Forelimb muscle (tissue), 1 donor: ENCODE data around the gene R3HDM4. TPM values are rescaled to one million over a fixed set of nuclear protein-coding genes. Genes with fewer than 3 reads are reported as not detected.

Source experiments
- DNase-seq: peaks from one replicate; pipeline ENCODE4 v3.0.0-alpha.2; 2013; ENCODE audit warnings: low read depth
- polyA plus RNA-seq: library from polyadenylated mRNA; unstranded; fragments of 120-200 nt; gene quantifications from one replicate; pipeline ENCODE4 v1.2.1, GENCODE V29; 2013; ENCODE audit not compliant: insufficient read length

R3HDM4 gene
- polyA plus RNA-seq, 1 donor, result 27.5 TPM

DNA sequence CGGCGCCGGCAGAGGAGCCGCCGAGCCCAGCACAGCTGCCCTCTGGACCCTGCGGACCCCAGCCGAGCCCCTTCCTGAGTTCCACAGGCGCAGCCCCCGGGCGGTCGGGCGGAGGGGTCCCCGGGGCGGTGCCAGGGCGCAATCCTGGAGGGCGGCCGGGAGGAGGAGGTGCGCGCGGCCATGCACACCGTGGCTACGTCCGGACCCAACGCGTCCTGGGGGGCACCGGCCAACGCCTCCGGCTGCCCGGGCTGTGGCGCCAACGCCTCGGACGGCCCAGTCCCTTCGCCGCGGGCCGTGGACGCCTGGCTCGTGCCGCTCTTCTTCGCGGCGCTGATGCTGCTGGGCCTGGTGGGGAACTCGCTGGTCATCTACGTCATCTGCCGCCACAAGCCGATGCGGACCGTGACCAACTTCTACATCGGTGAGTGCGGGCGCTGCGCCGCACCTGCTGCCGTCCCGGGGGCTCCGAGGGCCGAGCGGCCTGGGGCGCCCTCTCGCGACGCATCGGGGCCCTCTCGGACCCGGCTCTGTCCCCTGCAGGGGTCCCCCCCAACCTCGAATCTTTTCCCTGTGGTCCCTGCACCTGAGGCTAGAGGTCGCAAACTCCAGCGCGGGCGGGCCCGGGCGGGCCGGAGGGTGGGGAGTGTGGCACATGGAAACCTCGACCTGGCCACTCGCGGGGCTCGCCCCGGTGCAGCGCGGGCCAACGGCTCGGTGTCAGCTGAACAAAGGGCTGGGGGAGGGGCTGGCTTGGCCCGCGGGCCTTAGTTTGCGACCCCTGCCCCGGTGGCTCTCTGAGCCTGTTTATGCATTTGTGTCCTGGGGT is 4.5 kb upstream of the R3HDM4 start, which contains the start of gene KISS1R:
TSS of gene KISS1R (plus strand) at position 11 of the 829 bp plus-strand sequence. CDS start at position 181, 170 bp downstream.
- no peak for DNase-seq

DNA sequence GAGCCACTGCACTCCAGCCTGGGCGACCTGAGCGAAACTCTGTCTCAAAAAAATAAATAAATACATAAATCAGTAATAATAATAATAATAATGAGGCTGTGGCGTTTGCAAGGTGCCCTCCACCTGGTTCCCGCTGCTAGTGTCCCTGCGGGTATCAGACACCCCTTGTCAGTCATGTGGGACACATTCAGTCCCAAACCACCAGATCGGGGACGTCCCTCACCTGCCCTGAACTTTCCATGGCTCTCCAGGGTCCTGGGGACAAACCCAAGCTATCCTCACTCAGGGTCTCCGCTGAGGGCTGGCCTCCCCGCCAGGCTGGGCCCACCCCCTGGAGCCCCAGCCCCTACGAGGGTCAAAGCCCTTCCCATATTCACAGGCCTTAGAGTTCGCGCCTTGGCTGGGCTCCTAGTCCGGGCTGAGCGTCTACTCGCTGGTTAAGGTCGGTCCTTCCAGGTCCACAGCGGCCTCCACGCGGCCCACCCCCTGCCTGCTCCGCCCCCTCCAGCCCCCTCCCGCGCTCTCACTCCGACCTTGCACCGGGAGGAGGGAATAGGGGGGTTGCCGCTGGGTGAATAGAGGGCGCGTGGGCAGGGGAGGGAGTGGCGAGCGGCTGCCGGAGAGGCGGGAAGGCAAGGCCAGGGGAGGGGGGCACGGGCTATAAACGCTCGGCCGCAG is 3.8 kb upstream of the R3HDM4 start:
- no peak for DNase-seq

DNA sequence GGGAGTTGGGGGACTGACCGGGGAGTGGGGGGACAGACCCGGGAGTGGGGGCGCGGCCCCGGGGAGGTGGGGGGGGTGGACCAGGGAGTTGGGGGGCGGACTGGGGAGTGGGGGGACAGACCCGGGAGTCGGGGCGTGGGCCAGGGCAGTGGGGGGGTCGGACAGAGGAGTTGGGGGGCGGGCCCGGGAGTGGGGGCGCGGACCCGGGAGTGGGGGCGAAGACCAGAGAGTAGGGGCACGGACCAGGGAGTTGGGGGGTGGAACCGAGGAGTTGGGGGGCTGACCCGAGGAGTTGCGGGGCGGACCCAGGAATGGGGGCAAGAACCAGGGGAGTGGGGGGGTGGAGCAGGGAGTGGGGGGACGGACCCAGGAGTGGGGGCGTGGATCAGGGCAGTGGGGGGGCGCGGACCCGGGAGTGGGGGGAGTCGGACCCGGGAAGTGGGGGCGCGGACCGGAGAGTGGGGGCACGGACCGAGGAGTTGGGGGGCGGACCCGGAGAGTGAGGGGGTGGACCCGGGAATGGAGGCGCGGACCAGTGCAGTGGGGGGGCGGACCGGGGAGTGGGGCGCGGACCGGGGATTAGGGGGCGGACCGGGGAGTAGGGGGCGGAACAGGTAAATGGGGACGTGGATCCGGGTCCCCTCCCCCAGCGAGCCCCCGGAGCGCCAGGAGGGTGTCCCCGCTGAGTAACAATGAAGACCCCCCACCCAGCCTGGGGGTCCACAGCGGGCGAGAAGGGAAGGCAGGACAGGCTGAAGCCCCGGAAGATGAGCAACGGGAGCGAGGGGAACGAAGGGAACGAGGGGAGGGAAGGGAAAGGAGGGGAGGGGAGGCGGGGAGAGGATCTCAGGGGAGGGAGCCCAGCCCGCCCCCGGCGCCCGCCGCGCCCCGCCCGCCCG is 589 bp downstream of the R3HDM4 start:
- DNase-seq, result no peak

DNA sequence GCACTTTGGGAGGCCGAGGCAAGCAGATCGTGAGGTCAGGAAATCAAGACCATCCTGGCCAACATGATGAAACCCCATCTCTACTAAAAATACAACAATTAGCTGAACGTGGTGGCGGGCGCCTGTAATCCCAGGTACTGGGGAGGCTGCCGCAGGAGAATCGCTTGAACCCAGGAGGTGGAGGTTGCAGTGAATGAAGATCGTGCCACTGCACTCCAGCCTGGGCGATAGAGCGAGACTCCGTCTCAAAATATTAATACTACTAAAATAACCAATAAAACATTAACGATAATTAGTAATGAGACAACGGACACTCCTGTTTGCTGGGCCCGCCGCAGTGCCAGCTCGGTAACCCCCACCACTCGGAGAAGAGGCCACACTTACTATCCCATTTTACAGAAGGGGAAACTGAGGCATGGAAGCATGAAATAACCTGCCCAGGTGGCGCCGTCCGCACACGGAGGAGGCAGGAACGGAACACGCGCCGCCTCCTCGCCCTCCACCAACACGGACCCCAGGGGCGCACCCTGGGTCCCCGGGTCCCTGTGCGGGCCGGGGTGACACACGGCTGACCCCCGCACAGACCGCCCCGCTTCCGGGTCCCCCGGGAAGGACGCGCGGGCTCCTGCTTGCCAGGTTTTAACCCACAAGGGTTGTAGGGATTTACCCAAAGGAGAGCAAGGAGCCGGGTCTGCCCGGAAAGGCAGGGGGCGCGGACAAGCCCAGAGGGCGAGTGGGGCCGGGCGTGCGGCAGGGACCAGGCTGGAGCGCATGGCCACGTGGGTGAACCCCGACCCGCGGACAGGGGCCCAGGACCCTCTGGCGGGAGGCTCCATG is 1.6 kb downstream of the R3HDM4 start:
- DNase-seq, result no peak

DNA sequence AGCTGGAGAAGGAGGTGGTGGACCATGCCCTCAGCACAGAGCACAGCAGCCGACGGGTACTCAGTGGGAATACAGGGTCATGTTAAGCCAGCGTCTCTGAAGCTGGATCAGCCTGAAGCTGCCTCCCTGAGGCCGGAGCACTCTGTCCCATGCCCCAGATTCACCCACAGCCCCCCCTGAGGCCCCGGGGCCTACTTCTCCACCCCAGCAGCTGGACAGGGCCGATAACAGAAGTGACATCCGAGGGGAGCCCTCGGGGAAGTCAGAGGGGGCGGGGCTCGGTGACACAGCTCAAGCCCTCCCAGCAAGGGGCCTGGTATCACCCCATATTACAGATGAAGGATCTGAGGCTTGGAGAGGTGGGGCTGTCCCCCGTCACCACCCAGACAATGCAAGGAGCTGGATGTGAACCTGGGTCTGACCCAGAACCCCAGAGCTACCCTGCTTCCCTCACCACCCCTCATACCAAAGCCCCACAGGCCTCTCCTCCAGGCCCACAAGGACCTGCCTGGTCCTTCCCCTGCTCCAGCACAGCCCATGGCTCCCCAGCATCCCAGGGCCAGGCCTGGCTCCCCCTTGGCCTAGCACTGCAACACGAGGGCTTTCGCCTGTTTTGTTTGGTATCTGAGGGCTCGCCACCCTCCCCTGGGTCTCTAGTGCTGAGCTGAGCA is 5.7 kb downstream of the R3HDM4 start:
- DNase-seq, result no peak

DNA sequence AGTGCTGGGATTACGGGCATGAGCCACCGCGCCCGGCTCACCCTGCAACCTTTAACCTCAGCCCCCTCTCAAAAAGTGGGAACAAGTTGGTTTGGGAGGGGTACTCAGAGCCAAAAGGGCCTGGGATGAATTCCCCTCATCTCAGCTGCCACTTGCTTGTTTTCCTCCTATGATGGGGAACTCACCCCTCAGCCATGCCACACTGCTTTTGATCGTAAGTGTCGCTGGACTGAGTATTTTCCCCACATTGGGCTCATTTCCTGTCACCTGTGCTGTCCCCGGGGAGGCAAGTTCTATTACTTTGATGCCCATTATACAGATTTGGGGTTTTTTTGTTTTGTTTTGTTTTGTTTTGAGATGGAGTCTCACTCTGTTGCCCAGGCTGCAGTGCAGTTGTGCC is 6.5 kb downstream of the R3HDM4 start:
- no peak for DNase-seq

DNA sequence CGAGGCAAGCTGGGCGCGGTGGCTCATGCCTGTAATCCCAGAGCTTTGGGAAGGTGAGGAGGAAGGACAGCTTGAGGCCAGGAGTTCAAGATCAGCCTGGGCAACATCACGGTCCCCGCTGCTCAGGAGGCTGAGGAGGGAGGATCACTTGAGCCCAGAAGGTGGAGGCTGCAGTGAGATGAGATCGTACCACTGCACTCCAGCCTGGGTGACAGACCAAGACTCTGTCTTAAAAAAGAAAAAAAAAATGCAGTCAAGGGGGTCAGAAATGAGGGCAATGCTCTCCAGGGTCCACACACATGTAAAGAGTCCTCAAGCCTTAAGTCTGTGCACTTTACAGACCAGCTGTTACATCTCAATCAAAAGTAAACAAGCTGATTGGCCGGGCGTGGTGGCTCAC is 8.5 kb downstream of the R3HDM4 start:
- DNase-seq, result no peak

DNA sequence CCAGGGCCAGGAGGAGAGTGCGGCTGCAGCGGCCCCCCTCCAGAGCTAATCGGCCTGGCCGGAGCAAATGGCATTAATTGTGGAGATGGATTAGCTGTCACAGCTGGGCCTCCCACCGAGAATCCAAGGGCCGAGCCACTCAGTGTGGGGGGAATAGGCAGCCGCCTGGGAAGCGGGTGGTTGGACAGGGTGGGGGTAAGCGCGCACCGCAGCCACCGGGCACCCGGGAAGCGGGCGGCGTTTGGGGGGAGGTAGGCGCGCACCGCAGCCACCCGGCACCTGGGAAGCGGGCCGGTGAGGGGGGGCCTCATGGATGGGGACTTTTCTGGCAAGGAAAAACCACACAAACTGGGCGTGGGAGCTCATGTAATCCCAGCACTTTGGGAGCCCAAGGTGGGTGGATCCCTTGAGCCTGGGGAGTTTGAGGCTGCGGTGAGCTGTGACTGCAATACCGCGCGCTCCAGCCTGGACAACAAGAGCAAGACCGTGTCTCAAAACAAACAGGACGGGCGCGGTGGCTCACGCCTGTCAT is 9.7 kb downstream of the R3HDM4 start:
- no peak for DNase-seq

DNA sequence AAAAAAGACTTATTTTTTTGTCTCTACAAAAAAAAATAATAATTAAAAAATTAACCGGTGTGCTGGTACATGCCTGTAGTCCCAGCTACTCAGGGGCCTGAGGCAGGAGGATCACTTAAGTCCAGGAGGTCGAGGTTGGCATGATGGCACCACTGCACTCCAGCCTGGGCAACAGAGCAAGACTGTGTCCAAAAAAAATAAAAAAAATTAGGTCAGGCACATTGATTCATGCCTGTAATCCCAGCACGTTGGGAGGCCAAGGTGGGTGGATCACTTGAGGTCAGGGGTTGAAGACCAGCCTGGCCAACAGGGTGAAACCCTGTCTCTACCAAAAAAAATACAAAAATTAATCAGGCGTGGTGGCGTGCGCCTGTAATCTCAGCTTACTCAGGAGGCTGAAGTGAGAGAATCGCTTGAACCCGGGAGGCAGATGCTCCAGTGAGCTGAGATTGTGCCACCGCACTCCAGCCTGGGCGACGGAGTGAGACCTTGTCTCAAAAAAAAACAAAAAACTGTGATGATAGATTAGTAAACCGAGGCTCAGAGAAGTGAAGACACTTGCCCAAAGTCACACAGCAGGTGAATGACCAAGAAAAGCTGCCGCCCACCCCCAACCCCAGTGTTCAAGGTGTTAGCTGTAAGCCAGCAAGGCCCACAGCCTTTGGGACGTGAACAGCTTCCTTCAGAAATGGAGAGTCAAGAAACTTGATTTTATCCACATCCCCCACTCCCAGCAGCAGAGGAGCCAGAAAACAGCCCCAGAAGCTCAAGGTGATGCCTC is 10.4 kb downstream of the R3HDM4 start:
- DNase-seq, result no peak

DNA sequence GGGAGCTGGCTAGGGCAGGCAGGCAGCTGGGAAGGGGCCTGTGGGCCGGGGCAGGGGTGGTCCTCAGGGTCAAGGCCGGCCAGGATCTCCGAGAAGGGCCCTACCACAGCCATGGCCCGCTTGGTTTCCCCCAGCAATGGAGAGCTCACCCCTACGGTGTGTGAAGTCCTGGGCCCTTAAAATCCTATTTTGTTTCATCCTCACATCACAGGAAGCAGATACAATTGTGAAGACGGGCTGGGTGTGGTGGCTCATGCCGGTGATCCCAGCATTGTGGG is 11.0 kb downstream of the R3HDM4 start:
- no peak for DNase-seq

DNA sequence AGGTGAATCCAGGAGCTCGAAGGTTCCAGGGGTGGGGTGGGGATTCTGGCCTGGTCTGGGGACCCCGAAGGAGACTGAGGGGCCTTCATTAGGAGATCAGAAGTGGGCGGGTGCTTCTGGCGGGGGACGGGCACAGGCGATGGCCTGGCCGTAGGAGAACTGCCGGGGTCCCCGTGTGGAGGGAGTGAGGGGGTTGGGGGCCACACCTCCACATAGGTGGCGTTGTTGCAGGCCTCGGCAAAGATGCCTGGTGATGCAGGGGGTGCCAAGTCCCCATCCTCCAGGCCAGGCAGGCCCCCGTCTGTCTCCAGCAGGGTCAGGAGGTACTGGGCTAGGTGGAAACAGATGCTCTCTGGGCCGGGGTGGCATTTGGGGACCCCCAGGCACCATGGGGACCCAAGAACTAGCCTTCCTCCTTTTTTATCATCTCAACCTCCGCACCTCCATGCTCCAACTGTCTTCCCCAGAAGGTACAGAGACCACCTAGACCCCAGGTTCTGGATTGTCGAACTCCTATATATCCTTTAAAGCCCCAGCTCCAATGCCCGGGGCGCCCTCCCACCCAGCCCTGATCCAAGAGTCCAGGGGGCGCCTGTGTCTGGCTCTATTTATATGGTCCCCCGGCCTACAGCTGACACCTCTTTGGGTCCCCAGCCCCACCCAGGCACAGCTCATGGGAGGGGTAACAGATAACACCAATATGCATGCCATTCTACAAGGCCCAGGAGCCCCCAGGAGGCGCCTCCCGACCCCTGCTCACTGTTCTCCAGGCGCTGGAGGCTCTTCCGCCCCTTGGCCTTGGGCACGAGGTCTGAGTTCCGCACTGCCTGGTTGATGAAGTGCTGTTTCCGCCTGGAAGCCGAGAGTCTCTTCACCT is 11.6 kb downstream of the R3HDM4 start:
- no peak for DNase-seq

DNA sequence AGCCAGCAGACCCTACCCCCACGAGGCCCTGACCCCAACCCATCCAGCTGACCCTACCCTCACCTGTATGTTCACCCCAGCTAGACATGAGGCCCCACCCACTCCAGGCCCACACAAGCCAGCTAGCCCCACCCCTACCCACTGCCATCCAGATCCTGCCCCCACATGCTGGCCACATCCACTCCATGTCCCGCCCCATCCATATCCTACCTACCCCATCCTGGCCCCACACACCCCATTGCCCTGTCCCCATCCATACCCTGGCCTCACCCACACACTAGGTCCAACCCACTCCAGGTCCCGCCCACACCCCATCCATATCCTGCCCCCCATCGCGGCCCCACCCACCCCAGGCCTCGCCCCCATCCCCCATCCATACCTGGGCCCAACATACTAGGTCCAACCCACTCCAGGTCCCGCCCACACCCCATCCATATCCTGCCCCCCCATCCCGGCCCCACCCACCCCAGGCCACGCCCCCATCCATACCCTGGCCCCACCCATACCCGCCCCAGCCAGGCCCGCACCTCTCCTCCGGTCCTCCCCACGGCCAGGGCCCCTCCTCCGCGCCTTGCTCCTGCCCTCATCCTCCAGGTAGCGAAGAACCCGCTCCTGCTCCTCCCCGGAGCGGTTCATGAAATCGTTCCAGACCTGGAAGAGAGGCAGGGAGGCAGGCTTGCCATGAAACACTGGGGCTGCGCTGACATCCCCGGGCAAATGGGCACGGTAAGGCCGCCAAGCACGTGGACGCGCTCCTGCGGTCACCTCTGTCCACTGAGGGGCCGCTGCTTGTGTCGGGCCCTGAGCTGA is 12.5 kb downstream of the R3HDM4 start:
- DNase-seq, result no peak

DNA sequence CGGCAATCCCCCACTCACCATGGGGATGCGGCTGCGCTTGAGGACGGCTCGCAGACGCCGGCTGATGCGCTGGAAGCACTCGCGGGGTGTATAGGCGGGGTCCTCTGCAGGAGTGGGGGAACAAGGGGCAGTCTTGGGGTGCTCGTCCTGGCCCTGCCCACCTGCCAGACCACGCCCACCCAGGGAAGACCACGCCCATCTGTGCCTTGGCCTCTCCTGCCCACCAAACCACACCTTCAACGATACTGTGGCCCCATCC is 13.0 kb downstream of the R3HDM4 start:
- DNase-seq, result no peak

DNA sequence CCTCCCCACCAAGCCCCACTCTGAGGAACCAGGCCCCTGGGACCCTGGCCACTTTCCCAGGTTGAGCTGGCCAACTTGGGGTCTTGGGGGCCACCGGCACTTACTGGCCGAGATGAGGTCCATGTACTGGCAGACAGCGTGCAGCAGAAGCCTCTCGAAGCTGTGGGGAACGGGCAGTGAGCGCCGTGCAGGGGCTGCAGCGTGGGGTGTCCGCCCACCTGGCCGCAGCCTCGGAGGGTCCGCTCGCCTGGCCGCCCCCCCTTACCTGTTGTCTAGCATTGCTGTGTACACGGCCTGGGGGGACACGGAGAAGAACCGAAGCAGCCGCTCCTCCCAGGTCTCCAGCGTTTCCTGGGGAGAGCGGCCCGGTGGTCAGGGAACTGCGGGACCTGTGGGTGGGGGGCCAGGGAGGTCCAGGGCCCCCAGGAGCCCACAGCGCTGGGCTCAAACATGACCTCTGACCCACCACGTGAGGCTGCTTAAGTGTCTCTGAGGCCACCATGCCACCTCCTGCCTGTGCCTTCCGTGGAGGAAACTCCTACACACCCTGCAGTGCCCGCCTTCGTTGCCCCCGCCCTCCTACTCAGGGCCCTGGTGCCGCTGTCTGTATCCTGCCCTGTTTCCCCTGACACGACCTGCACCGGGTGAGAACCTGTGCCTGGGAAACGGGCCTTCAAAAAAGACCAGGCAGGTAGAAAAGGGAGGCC is 13.5 kb downstream of the R3HDM4 start:
- no peak for DNase-seq

DNA sequence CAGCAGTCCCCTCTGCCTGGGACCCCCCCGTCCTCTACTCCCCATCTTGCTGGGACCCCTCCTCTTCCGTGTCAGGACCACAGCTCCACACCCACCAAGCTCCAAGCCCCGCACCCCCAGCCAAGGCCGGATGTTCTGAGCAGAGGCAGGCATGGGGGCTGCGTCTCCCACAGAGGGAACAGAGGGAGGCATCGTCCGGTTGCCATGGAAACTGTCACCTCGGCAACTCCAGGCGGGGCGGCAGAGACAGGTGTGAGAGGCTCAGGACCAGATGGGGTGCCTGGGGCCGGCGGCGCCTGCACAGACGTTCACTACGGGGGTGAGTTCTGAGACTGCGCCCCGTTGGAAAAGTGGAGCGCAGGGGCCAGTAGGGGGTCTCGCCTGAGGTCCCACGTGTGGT is 14.4 kb downstream of the R3HDM4 start:
- DNase-seq, result no peak

DNA sequence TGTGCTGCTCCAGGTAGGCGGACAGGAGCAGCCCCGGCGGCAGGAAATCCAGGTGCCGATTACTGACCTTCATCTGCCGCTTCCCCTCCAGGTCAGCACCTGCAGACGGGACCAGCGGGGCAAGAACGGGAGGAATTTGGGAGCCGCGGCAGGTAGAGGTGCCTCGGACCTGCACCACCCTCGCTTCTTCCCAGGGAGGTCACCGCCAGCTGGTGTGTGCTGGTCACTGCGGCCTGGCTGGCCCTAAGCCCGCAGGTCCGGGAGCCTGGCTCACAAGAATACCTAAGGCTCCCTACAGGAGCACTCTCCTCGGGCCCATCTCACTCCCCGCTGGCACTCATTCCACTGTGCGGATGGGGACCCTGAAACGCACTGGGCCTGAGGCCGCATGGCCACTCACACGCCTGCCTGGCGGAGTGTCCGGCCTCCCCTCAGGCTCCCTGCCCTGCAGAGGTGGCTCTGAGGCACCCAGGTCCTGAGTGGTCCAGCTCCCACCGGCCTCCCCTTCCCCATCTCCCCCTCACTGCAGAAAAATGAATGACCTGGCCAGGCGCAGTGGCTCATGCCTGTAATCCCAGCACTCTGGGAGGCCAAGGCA is 15.5 kb downstream of the R3HDM4 start:
- no peak for DNase-seq

DNA sequence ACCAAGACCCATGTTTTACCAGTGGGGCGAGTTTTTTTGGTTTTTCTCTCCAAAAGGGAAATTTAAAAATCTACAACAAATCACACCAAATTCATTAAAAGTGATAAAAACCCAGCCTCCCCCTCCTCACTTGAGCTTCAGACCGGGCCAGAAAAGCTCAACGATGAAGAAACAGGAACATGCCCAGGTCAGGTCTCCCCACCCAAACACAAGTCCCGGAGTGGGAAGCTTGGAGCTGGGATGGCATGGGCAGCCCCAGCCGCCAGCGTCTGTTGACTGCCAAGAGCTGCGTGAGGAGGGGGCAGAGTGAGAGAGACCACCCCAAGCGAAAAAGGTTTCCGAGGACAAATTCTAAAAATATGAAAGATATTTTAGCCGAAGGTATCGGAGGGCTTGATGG is 16.0 kb downstream of the R3HDM4 start:
- DNase-seq, result no peak
